ENCODE measurements around the gene SFSWAP.
"Not testable (repeated sequence)": the region's sequence is repeated elsewhere in the genome, so short reads cannot be mapped to it uniquely, and the experiment has no call there.

The SFSWAP gene

GRCh38 chr12:131706709-131707108 lies 4.2 kb upstream of the SFSWAP start:
- not testable (repeated sequence) for H3K4me3 ChIP-seq (ENCODE audit: low read depth, low read length); H3K27me3 ChIP-seq (ENCODE audit: control insufficient read depth, insufficient read depth, low read length); H3K36me3 ChIP-seq (ENCODE audit: control insufficient read depth, insufficient read depth, low read length); H3K9ac ChIP-seq (ENCODE audit: low read depth, low read length); H3K27ac ChIP-seq (ENCODE audit: low read depth, low read length); H3K4me1 ChIP-seq (ENCODE audit: control insufficient read depth, insufficient read depth, low read length); H3K9me3 ChIP-seq (ENCODE audit: control insufficient read depth, insufficient read depth, low read length)

- Histone ChIP-seq H3K9ac (ENCODE audit: low read depth, low read length) (no peak overlapping the region), H3K27me3 (ENCODE audit: control insufficient read depth, insufficient read depth, low read length) (no peaks in the 10 kb centered on the region), H3K27ac (ENCODE audit: low read depth, low read length) (no peak overlapping the region), H3K9me3 (ENCODE audit: control insufficient read depth, insufficient read depth, low read length) (no peaks in the 10 kb centered on the region), H3K4me1 (ENCODE audit: control insufficient read depth, insufficient read depth, low read length) (peaks cover 9% of the 10 kb centered on the region), H3K36me3 (ENCODE audit: control insufficient read depth, insufficient read depth, low read length) (peaks cover 8% of the 10 kb centered on the region), H3K4me3 (ENCODE audit: low read depth, low read length) (no peak overlapping the region)
These were observed 1.7 kb upstream of the SFSWAP start for GRCh38 chr12:131709226-131709625.

- Histone ChIP-seq H3K9ac (ENCODE audit: low read depth, low read length) (peak overlapping the region; percentile 97), H3K27me3 (ENCODE audit: control insufficient read depth, insufficient read depth, low read length) (no peaks in the 10 kb centered on the region), H3K4me3 (ENCODE audit: low read depth, low read length) (peak overlapping the region; percentile 95), H3K36me3 (ENCODE audit: control insufficient read depth, insufficient read depth, low read length) (peaks cover 33% of the 10 kb centered on the region), H3K9me3 (ENCODE audit: control insufficient read depth, insufficient read depth, low read length) (no peaks in the 10 kb centered on the region), H3K4me1 (ENCODE audit: control insufficient read depth, insufficient read depth, low read length) (peaks cover 9% of the 10 kb centered on the region), H3K27ac (ENCODE audit: low read depth, low read length) (peak overlapping the region; percentile 94)
These were observed 788 bp downstream of the SFSWAP start for GRCh38 chr12:131711551-131712205.

GRCh38 chr12:131713349-131713748 lies 2.5 kb downstream of the SFSWAP start:
- Histone ChIP-seq H3K4me1 (ENCODE audit: control insufficient read depth, insufficient read depth, low read length) (peaks cover 9% of the 10 kb centered on the region), H3K36me3 (ENCODE audit: control insufficient read depth, insufficient read depth, low read length) (peaks cover 49% of the 10 kb centered on the region), H3K27me3 (ENCODE audit: control insufficient read depth, insufficient read depth, low read length) (no peaks in the 10 kb centered on the region), H3K4me3 (ENCODE audit: low read depth, low read length) (no peak overlapping the region), H3K9me3 (ENCODE audit: control insufficient read depth, insufficient read depth, low read length) (no peaks in the 10 kb centered on the region), H3K27ac (ENCODE audit: low read depth, low read length) (no peak overlapping the region), H3K9ac (ENCODE audit: low read depth, low read length) (no peak overlapping the region)

DNA sequence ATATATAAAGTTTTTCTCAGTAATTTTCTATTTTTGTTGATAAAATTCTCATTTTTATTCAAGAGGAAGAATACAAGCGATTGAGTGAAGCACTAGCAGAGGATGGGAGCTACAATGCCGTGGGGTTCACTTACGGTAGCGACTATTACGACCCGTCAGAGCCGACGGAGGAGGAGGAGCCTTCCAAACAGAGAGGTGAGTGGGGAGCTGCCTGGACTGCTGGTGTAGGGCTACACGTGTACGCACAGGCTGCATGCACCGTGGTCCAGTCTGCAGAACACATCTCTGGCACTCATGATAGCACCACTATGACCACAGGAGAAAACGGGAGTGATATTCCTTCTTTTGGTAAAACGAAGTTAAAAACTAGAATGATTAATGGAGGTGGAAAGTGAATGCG lies 3.9 kb downstream of the SFSWAP start:
- H3K9ac ChIP-seq (ENCODE audit: low read depth, low read length) = no peak overlapping the region
- no peaks in the 10 kb centered on the region for H3K9me3 ChIP-seq (ENCODE audit: control insufficient read depth, insufficient read depth, low read length)
- H3K4me3 ChIP-seq (ENCODE audit: low read depth, low read length) = no peak overlapping the region
- H3K27me3 ChIP-seq (ENCODE audit: control insufficient read depth, insufficient read depth, low read length) = no peaks in the 10 kb centered on the region
- H3K27ac ChIP-seq (ENCODE audit: low read depth, low read length) = no peak overlapping the region
- H3K36me3 ChIP-seq (ENCODE audit: control insufficient read depth, insufficient read depth, low read length) = peaks cover 63% of the 10 kb centered on the region
- H3K4me1 ChIP-seq (ENCODE audit: control insufficient read depth, insufficient read depth, low read length) = peaks cover 9% of the 10 kb centered on the region

DNA sequence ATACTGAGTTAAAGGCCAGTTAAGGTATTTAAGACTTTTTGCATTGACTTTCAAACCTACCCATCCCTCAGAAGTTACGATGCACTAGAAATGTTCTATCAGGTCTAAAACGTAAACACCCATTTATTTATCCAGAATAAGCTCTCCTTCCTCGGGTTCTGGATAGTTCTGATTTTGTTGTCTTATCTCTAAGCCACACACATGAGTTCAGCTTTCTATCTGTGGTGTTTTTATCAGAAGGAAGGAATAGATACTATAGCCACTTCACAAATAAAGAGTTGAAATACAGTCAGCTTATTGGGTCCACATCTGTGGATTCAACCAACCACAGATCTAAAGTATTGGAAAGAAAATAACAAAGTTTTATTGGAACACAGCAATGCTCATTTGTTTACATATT lies 5.4 kb downstream of the SFSWAP start:
- Histone ChIP-seq H3K9ac (ENCODE audit: low read depth, low read length) (no peak overlapping the region), H3K36me3 (ENCODE audit: control insufficient read depth, insufficient read depth, low read length) (peaks cover 78% of the 10 kb centered on the region), H3K4me1 (ENCODE audit: control insufficient read depth, insufficient read depth, low read length) (peaks cover 9% of the 10 kb centered on the region), H3K4me3 (ENCODE audit: low read depth, low read length) (no peak overlapping the region), H3K27ac (ENCODE audit: low read depth, low read length) (no peak overlapping the region), H3K9me3 (ENCODE audit: control insufficient read depth, insufficient read depth, low read length) (no peaks in the 10 kb centered on the region), H3K27me3 (ENCODE audit: control insufficient read depth, insufficient read depth, low read length) (no peaks in the 10 kb centered on the region)

GRCh38 chr12:131720241-131720640 lies 9.4 kb downstream of the SFSWAP start:
- Histone ChIP-seq H3K9me3 (ENCODE audit: control insufficient read depth, insufficient read depth, low read length) (no peaks in the 10 kb centered on the region), H3K4me3 (ENCODE audit: low read depth, low read length) (no peak overlapping the region), H3K27me3 (ENCODE audit: control insufficient read depth, insufficient read depth, low read length) (no peaks in the 10 kb centered on the region), H3K4me1 (ENCODE audit: control insufficient read depth, insufficient read depth, low read length) (peaks cover 28% of the 10 kb centered on the region), H3K9ac (ENCODE audit: low read depth, low read length) (no peak overlapping the region), H3K27ac (ENCODE audit: low read depth, low read length) (no peak overlapping the region), H3K36me3 (ENCODE audit: control insufficient read depth, insufficient read depth, low read length) (peaks cover 77% of the 10 kb centered on the region)

DNA sequence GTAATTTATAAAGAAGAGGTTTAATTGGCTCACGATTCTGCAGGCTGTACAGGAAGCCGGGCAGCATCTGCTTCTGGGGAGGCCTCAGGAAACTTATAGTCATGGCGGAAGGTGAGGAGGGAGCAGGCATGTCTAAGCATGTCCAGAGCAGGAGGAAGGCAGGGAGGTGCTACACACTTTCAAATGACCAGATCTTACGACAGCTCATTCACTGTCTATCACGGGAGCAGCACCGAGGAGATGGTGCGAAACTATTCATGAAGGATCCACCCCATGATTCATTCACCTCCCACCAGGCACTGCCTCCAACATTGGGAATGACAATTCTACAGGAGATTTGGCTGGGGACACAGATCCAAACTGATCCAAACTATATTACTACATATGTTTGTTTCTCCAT lies 10.0 kb downstream of the SFSWAP start:
- no peak overlapping the region for H3K27ac ChIP-seq (ENCODE audit: low read depth, low read length)
- H3K4me1 ChIP-seq (ENCODE audit: control insufficient read depth, insufficient read depth, low read length) = peaks cover 29% of the 10 kb centered on the region
- H3K4me3 ChIP-seq (ENCODE audit: low read depth, low read length) = no peak overlapping the region
- no peaks in the 10 kb centered on the region for H3K9me3 ChIP-seq (ENCODE audit: control insufficient read depth, insufficient read depth, low read length)
- peaks cover 77% of the 10 kb centered on the region for H3K36me3 ChIP-seq (ENCODE audit: control insufficient read depth, insufficient read depth, low read length)
- no peak overlapping the region for H3K9ac ChIP-seq (ENCODE audit: low read depth, low read length)
- no peaks in the 10 kb centered on the region for H3K27me3 ChIP-seq (ENCODE audit: control insufficient read depth, insufficient read depth, low read length)

GRCh38 chr12:131721548-131721947 lies 10.7 kb downstream of the SFSWAP start:
- H3K9ac ChIP-seq (ENCODE audit: low read depth, low read length) = no peak overlapping the region
- H3K27ac ChIP-seq (ENCODE audit: low read depth, low read length) = no peak overlapping the region
- no peaks in the 10 kb centered on the region for H3K27me3 ChIP-seq (ENCODE audit: control insufficient read depth, insufficient read depth, low read length)
- H3K4me1 ChIP-seq (ENCODE audit: control insufficient read depth, insufficient read depth, low read length) = peaks cover 29% of the 10 kb centered on the region
- no peaks in the 10 kb centered on the region for H3K9me3 ChIP-seq (ENCODE audit: control insufficient read depth, insufficient read depth, low read length)
- peaks cover 74% of the 10 kb centered on the region for H3K36me3 ChIP-seq (ENCODE audit: control insufficient read depth, insufficient read depth, low read length)
- H3K4me3 ChIP-seq (ENCODE audit: low read depth, low read length) = no peak overlapping the region

- Histone ChIP-seq H3K4me1 (ENCODE audit: control insufficient read depth, insufficient read depth, low read length) (peaks cover 29% of the 10 kb centered on the region), H3K27ac (ENCODE audit: low read depth, low read length) (peak overlapping the region; percentile 95), H3K4me3 (ENCODE audit: low read depth, low read length) (peak overlapping the region; percentile 15; the same call in 1 of the 2 replicates), H3K36me3 (ENCODE audit: control insufficient read depth, insufficient read depth, low read length) (peaks cover 75% of the 10 kb centered on the region), H3K9ac (ENCODE audit: low read depth, low read length) (peak overlapping the region; percentile 26; the same call in 1 of the 2 replicates), H3K9me3 (ENCODE audit: control insufficient read depth, insufficient read depth, low read length) (no peaks in the 10 kb centered on the region), H3K27me3 (ENCODE audit: control insufficient read depth, insufficient read depth, low read length) (no peaks in the 10 kb centered on the region)
These were observed 12.6 kb downstream of the SFSWAP start for GRCh38 chr12:131723532-131723931.

DNA sequence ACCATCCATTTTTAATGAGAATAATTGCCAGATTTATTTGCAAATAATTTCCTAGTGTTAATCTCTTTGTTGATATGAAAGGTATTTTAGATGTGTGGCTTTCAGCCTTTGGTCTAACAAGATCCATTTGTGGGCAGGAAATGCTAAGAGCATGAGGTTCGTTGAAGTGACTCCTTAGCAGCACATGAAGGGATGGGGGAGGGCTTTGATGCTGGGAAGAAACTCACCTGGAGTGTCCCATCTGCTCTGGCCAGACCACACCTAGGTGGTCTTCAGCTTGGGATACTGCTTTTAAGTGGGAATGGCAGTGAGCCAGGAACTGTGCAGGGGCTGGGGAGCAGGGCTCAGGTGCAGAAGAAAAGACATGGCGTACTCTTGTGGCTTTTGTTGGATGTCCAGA lies 13.6 kb downstream of the SFSWAP start:
- H3K27ac ChIP-seq (ENCODE audit: low read depth, low read length) = peak overlapping the region; percentile 95
- H3K36me3 ChIP-seq (ENCODE audit: control insufficient read depth, insufficient read depth, low read length) = peaks cover 74% of the 10 kb centered on the region
- H3K4me1 ChIP-seq (ENCODE audit: control insufficient read depth, insufficient read depth, low read length) = peaks cover 39% of the 10 kb centered on the region
- no peaks in the 10 kb centered on the region for H3K27me3 ChIP-seq (ENCODE audit: control insufficient read depth, insufficient read depth, low read length)
- H3K9me3 ChIP-seq (ENCODE audit: control insufficient read depth, insufficient read depth, low read length) = no peaks in the 10 kb centered on the region
- H3K4me3 ChIP-seq (ENCODE audit: low read depth, low read length) = peak overlapping the region; percentile 16; the same call in 1 of the 2 replicates
- peak overlapping the region; percentile 12; the same call in 1 of the 2 replicates for H3K9ac ChIP-seq (ENCODE audit: low read depth, low read length)

Measured in HUES48 (cell line).